HG02973 (cell line): ENCODE measurements around the gene RTN4.
"Not testable (repeated sequence)": the region's sequence is repeated elsewhere in the genome, so short reads cannot be mapped to it uniquely, and the experiment has no call there.

Experiments used
- ATAC-seq: cut with Tn5 transposase; IDR thresholded peaks from one replicate; pipeline ENCODE4 v1.9.1; 2021; ENCODE audit warnings: moderate library complexity; ENCODE audit not compliant: unreplicated experiment

Gene RTN4, protein sequence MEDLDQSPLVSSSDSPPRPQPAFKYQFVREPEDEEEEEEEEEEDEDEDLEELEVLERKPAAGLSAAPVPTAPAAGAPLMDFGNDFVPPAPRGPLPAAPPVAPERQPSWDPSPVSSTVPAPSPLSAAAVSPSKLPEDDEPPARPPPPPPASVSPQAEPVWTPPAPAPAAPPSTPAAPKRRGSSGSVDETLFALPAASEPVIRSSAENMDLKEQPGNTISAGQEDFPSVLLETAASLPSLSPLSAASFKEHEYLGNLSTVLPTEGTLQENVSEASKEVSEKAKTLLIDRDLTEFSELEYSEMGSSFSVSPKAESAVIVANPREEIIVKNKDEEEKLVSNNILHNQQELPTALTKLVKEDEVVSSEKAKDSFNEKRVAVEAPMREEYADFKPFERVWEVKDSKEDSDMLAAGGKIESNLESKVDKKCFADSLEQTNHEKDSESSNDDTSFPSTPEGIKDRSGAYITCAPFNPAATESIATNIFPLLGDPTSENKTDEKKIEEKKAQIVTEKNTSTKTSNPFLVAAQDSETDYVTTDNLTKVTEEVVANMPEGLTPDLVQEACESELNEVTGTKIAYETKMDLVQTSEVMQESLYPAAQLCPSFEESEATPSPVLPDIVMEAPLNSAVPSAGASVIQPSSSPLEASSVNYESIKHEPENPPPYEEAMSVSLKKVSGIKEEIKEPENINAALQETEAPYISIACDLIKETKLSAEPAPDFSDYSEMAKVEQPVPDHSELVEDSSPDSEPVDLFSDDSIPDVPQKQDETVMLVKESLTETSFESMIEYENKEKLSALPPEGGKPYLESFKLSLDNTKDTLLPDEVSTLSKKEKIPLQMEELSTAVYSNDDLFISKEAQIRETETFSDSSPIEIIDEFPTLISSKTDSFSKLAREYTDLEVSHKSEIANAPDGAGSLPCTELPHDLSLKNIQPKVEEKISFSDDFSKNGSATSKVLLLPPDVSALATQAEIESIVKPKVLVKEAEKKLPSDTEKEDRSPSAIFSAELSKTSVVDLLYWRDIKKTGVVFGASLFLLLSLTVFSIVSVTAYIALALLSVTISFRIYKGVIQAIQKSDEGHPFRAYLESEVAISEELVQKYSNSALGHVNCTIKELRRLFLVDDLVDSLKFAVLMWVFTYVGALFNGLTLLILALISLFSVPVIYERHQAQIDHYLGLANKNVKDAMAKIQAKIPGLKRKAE

DNA sequence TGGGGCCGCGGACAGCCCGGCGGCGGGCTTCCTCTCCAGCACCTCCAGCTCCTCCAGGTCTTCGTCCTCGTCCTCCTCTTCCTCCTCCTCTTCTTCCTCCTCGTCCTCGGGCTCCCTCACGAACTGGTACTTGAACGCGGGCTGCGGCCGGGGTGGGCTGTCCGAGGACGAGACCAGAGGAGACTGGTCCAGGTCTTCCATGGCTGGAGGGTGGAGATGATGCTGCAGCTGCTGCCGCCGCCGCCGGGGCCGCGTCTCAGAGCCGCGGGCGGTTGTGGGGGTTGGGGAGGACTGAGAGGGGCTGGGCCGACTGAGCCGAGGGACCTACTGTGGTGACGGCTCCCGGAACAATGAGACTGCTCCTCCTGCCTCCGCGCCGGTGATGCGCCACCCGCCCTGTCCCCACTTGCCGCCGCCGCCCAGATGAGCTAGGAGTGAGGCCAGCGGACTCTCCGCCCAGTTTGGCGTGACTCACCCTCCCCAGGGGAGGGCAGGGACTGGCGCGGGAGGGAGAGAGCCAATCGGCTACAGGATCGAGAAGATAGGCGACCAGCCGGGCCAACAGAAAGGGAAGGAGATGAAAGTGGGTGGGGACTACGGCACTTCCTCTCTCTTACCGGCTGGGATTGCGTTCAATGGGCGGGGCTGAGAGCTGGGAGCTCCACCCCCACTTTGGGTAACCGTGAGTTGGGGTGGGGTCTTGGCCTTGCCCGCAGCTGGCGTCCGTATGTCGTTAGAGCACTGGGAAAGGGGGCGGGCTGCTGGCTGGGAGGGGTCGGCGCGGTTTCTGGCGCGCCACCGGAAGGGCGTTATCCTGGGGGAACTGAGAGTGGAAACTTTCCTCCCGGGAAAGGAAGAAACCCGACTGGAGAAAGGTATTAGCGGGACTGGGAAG, at the start of gene RTN4:
TSS of gene RTN4 (minus strand) at position 352 of the 895 bp plus-strand sequence. CDS start at position 201, 151 bp downstream.
- ATAC-seq, result peak; percentile 86

DNA sequence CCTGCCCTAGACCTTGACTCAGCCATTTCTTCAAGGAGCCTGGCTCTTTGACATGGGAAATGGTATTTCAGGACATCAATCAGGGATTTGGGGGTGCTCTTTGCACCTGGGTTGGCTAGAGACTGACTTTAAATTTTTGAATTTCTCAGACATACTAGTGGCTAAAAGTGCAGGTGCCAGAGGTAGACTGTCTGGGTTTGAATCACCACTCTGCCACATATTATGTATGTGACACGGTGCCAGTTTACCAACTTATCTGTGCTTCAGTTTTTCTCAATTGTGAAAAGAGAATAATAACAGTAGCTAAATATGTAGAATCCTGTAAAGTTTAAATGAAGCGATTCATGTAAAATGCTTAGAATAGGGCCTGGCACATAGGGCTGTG, 49.2 kb upstream of the RTN4 start:
- no peak for ATAC-seq

DNA sequence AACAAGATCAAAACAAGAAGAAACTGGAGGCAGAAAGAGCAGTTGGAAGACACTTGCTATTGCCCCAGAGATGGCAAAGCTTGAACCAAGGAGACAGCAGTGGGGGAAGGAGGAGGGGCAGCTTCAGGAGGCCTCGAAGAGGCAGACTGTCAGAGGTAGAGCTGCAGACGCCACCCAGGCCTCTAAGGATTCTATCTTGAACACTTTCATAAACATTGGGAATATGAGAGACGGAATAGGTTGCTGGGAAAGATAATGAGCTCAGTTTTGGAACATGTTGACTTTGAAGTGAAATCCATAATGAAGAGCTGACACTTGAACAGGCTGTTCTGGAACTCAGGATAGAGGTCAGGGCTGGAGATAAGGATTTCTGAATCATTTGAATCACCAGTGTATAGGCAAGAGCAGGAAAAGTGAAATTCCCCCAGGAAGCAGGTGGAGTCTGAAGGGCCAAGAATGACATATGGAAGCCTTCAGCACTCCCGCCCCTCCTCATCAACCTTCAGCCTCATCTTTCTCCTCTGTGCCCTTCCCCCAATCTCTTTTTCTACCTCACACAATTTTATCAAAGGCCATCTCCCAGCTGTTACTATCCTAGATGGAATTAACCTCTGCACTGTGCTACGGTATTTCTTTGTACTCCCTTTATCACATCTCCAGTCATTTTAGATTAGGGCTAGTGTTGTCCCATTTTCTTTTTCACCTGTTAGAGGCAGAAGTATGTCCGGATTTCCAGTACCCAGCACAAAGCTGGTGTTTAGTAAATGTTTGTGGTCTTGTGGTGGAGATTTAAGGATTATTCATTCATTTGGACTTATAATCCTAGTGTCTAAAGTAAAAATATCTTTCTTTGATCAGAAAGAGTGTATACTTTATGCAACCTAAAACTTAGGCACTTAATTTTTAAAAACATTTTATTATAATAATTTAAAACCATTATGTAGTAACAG, 47.5 kb upstream of the RTN4 start:
- no peak for ATAC-seq

DNA sequence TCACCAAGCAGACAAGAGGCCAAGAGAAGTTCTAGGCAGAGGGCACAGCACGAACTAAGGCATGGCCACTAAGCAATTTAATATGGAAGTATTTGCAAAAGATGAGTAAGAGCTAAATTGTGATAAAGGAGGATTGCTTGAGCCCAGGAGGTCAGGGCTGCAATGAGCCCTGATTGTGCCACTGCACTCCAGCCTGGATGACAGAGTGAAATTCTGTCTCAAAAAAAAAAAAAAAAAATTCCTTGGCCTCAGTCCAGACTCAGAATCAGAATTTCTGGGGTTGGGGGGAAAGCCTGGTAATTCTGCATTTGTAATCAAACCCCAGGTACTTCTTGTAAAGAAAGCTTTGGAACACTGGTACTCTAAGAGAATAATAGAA, 46.8 kb upstream of the RTN4 start:
- no peak for ATAC-seq

DNA sequence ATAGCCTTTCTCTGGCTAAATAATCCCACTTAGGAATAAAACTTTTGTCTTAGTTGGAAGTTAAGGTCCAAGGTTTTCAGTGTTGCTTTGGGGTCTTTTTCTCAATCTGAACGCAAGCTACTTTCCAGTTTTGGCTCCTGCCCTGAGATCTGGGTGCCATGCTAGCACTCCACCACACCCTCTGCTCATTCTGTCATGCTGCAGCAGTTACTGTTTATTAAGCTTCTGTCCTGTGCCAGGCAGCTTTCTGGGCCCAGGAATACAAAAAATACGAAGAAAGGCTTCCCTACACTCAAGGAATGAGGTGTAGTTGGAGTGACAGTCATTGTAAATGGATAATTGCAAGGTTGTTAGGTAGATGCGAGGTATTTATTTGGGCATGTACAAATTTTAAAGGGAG, 46.3 kb upstream of the RTN4 start:
- ATAC-seq, result no peak

DNA sequence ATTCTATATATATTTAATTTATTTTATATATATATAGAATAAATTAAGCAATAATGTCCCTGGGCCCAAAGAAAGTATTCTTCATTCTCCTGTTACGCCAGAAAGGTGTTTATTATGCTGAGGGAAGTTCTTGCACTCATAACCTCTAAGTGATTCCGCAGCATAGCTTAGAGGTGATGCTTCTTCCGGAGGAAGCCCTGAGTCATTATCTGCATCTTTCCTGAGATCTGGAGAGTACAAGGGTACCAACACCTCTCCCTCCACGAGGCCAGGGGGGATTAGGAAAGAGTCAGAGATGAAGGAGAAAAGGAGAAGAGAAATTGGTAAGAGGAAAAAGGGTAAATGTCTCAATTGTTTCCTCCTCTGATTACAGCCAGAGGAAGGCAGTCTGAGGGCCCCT, 43.1 kb upstream of the RTN4 start:
- no peak for ATAC-seq

DNA sequence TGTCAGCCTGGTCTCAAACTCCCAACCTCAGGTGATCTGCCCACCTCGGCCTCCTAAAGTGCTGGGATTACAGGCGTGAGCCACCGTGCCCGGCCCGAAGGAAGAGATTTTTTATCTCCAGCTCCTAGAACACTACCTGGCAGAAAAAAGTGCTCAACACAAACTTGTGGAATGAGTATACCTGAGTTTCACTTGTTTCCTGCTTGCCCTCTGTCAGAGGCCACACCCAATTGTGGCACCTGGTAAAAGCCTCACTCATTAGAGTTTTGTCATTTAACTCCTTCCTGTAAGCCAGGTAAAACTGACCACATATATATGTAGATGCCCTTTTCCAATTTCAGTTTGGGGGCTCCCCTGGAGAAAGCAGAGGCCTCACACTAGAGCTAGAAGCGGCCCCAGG, 42.2 kb upstream of the RTN4 start:
- no peak for ATAC-seq

DNA sequence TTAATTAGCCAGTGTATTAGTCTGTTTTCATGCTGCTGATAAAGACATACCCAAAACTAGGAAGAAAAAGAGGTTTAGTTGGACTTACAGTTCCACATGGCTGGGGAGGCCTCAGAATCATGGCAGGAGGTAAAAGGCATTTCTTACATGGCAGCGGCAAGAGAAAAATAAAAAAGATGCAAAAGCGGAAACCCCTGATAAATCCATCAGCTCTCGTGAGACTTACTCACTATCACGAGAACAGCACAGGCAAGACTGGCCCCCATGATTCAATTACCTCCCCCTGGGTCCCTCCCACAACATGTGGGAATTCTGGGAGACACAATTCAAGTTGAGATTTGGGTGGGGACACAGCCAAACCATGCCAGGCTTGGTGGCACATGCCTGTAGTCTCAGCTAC, 41.4 kb upstream of the RTN4 start:
- ATAC-seq, result not testable (repeated sequence)

DNA sequence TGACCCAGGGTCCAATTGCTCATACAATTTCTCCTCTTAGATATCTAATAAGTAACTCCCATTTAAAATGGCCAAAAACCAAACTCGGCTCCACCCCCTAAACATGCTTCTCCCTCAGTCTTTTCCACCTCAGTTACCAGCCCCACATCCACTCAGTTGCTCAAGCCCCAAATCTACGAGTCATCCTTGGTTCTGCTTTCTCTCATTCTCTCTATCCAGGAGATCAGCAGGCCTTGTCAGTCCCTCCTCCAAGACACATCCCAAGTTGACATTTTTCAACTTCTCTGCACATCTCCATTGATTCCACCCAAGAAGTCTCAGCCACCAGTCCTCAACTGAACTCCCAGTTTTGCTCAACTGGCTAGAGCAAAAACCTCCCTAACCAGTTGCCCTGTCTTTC, 40.5 kb upstream of the RTN4 start:
- no peak for ATAC-seq

DNA sequence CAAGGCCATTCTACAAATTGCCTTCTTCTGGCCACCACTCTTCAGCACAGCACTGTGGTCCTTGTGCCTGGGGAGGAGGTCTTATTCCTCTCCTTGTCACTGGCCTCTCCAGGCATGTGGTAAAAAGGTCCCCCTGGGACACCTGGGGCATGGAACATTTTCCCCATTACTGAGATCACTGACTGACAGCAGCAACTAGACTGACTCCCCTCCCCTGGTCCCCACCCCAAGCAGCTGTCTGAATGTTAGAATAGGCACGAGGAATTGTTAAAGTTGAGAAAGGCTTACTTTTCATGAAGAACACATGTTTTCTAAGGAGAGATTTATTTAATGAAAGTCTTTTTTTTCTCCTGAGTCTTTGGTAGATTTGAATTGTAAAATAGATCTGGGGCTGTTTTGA, 39.5 kb upstream of the RTN4 start:
- no peak for ATAC-seq

DNA sequence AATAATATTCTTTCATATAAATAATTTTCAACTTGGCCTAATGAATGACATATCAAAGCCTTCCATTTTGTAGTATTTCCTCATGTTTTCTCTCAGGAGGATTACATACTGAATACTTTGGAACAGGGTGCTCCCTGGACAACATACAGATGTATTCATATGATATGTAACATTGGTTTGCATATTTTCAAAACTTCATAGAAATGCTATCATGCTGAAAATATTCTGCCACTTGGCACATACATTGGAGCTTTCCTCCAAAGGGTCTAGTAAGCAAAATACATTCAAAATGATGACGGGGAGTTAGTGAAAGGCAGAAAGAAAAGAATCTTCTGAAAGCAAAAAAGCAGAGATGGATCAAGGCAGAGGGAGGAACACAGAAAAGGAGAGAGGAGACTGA, 38.1 kb upstream of the RTN4 start:
- no peak for ATAC-seq

DNA sequence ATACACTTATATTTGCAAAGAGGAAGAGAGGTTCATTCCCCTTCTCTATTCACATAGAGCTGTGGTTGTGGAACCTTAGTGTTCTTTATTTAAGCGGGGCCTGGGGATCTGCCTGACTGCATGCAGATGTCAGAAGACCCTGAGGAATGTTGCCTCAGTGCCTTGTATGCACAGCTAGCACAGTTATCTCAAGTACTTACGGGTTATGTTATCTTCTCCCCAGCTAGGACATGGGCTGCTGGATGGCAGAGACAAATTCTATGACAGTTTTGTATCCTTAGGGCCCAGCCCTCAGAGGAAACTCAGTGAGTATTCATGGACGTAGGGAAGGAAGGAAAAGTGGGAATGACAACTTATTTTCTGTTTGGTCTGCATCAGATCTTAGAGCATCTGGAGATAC, 37.7 kb upstream of the RTN4 start:
- no peak for ATAC-seq

DNA sequence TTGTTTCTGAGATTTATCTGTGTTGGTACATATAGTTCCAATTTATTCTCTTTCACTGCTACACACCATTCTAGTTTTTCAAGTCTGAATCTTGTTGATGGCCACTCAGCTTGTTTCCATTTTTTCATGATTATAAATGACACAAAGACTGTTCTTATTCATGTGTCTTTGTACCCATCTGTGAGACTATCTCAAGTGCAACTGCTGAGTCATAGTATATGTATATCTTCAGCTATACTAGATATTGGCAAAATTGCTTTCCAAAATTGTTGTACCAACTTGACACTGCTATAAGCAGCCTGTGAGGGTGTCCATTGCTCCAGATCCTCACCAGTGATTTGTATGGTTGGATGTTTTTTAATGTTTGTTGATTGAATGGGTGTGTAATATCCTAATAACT, 37.2 kb upstream of the RTN4 start:
- ATAC-seq, result no peak

DNA sequence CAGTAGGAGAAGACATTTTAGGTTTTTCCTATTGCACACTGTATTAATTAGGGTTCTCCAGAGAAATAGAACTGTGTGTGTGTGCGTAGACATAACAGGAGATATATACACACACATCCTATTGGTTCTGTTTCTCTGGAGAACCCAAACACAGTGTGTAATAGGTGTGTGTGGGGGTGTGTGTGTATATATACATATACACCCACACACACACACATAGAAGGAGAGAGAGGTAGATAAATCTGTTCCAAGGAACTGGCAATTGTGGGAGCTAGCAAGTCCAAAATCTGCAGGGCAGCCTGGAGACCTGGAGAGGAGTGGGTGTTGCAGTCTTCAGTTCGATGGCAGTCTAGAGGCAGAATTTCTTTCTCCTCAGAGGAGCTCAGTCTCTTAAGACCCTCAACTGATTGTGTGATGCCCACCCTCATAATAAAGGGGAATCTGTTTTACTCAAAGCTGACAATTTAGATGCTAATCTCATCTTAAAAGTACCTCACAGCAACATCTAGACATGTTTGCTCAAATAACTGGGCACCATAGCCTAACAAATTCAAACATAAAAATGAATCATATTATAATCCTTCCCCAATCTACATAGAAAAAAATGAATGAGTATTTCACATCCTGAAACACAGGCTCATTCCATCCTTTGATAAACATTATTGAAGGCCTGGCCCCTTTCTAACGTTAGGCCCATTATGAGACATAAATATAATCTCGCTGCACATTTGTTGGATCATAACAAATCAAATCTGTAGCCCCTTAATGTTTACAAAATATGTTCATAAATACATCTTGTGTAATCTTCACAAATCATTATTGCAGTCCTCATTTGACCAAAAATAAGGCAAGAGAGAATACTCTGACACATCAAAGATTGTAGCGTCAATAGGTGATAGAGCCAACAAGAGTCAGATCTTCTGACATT, 35.1 kb upstream of the RTN4 start:
- ATAC-seq, result no peak

DNA sequence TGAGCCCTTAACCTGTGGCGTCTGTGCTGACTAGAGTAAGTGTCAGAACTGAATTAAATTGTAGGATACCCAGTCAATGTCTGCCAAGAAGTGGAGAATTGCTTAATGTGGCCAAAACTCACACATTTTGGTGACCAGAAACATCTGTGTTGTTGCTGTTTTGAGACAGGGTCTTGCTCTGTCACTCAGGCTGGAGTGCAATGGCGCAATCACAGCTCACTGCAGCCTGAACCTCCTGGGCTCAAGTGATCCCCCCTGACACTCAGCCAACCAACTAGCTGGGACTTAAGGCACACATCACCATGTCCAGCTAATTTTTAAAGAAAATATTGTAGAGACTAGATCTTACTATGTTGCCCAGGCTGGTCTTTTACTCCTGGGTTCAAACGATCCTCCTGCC, 34.4 kb upstream of the RTN4 start:
- ATAC-seq, result no peak

DNA sequence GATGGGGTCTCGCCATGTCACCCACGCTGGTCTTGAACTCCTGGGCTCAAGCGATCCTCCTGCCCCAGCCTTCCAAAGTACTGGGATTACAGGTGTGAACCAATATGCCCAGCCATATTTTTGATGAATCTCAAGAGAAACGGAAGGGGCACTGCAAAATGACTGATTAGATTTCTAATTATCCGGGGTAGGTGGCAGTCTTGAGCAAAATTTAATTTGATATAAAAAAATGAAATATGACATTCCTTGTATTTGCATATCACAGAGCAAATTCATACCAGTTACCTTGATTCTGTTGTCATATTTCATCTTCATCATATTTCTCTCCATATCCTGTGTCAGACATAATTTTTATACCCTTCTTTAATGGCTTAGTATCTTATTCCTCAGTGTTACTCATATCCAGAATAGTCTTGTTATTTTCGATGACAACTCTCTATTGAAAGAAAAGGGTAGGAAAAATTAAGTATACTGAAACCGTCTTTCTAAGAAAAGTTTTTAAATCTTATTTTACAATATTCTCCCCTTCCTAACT, 30.0 kb upstream of the RTN4 start:
- no peak for ATAC-seq

DNA sequence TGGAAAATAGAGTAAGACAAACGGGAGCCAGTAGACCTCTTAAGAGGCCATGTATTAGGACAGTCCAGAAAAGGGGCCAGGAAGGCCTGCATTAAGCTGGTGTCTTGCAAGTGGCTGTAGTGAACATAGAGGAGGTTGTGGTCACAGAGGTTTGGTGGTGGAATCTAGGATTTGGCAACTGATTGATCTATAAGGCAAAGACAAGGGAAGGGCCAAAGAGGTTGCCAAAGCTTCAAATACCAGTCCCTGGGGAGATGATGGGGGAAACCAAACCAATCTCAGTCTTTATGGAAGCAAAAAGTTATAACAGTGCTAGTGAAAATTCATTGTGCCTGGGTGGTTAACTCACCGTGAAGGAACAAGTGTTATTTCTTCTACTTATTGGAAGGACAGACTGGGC, 28.7 kb upstream of the RTN4 start:
- ATAC-seq, result no peak

DNA sequence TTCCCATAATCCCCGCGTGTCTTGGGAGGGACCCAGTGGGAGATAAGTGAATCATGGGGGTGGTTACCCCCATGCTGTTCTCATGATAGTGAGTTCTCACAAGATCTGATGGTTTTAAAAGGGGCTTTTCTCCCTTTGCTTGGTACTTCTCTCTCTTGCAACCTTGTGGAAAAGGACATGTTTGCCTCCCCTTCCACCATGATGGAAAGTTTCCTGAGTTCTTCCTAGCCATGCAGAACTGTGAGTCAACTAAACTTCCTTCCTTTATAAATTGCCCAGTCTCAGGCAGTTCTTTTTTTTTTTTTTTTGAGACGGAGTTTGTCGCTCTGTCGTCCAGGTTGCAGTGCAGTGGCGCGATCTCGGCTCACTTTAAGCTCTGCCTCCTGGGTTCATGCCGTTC, 26.5 kb upstream of the RTN4 start:
- no peak for ATAC-seq
